Measurements from ENCODE around the gene RASAL3. TPM values are rescaled to one million over a fixed set of nuclear protein-coding genes. Genes with fewer than 3 reads are reported as not detected.

Gene RASAL3
- total RNA-seq, 1 donor = not detected

DNA sequence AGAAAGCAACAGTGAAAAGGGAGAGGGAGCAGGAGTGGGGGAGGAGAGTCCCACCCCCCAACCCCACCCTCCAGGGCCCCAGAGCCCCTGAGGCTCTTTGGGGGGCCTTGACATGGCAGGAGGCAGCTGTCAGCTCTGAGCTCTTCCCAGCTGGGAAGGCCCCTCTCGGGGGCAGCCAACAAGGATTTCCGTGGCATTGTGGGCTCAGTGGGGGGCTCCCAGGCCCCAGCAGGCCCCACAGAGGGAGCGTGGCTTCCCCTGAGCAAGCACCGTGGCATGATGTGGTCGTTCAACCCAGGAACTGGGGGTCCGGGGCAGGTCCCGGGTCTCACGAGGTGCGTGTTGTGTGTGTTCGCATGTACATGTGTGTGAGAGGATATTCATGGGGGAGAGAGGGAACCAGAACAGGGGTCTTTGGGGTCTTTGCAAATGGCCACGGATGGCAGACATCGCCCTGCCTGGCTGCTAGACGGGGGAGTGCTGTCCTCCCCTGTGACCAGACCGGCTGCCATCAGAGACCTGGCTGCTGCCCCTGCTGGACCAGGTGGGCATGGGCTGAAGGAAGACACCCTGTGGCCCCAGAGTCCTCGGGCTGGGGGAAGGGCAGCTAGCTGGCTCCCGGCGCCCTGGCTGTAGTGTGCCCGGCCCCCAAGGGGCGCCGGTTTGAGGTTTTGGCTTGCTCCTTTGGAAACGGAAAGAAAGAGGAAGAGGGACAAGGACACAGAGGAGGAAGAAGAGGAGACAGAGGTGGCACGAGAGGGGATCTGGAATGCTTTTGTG is 41.9 kb downstream of the RASAL3 start:
- no peak for DNase-seq (ENCODE audit: low read depth)
- TF ChIP-seq CTCF (IDR thresholded peaks at IDR 0.05; ENCODE audit: insufficient read depth, low read depth, low read length) = no peak

GRCh38 chr19:15421721-15422260 is 42.6 kb downstream of the RASAL3 start:
- TF ChIP-seq CTCF (IDR thresholded peaks at IDR 0.05; ENCODE audit: insufficient read depth, low read depth, low read length) = no peak
- DNase-seq (ENCODE audit: low read depth) = no peak
- no peak overlapping the region for H3K4me3 ChIP-seq (ENCODE audit: low read depth, low read length)

More for the DNA sequence above, 41.9 kb downstream of the RASAL3 start:
- no peak overlapping the region for H3K4me3 ChIP-seq (ENCODE audit: low read depth, low read length)

DNA sequence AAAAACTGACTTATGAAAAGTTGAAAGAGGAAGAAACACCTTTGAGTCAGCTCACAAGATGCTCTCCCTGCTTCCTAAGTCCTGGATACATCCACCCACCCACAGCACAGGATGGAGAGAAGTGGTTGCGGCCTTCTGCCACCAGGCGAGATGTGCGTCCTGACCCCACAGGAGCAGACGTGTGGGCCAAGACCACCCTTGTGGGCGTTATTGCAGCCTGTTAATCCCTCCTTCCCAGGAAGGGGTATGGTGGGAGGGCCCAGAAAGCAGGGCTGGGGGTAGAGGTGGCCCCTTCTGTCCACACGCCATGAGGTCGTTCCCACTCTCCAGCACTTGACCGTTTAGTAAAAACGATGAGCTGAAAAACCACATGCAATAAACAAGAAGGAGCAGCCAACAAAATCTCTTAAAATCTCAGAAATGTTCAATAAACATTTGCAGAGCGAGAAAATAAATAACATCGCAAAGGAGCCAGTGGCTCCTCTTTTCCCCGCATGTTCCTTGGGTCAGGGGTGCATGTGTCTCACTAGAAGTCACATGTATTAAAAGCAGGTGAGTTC is 43.1 kb downstream of the RASAL3 start:
- no peak for DNase-seq (ENCODE audit: low read depth)
- no peak for TF ChIP-seq CTCF (IDR thresholded peaks at IDR 0.05; ENCODE audit: insufficient read depth, low read depth, low read length)
- H3K4me3 ChIP-seq (ENCODE audit: low read depth, low read length) = no peak overlapping the region

DNA sequence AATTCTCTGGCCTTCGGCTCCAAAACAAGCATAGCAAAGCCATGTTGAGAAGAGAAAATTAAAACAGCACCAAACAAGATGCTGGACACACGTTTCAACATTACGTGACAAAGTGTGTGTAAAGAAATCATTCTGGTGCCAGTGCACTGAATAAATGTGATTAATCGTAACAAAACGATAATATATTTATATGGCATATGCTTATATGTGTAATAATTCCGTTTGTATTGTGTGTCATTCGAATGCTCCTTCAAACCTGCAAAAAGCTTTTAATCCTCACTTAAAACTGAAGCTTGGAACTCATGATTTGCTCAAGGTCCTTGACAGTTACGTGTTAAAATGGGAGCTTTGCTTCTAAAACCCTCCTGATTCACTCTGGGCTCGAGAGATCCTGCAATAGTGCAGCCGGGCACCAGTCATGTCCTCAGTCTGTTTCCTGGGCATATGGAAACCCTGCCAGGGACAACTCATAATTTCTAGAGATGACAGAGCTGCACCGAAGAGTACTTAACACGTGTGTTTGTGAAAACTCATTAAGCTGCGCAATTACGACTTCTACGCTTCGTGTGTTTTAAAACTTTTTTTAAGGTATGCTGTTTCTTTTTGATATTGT is 44.8 kb downstream of the RASAL3 start:
- no peak for DNase-seq (ENCODE audit: low read depth)
- H3K4me3 ChIP-seq (ENCODE audit: low read depth, low read length) = peak overlapping the region; percentile 67
- no peak for TF ChIP-seq CTCF (IDR thresholded peaks at IDR 0.05; ENCODE audit: insufficient read depth, low read depth, low read length)

GRCh38 chr19:15418579-15419412 is 45.5 kb downstream of the RASAL3 start, which contains the start of gene AKAP8L:
AKAP8L (minus strand) TSS chr19:15418988; CDS start chr19:15418923, 65 bp downstream.
- peak; percentile 100 for DNase-seq (ENCODE audit: low read depth)
- peak; percentile 71 for TF ChIP-seq CTCF (IDR thresholded peaks at IDR 0.05; ENCODE audit: insufficient read depth, low read depth, low read length)
- peak within 1 kb of the TSS; percentile 96 for H3K4me3 ChIP-seq (ENCODE audit: low read depth, low read length)

- H3K4me3 ChIP-seq (ENCODE audit: low read depth, low read length) = peak overlapping the region; percentile 96
- DNase-seq (ENCODE audit: low read depth) = no peak
Observed at GRCh38 chr19:15418231-15418578, 46.1 kb downstream of the RASAL3 start.

More at GRCh38 chr19:15418231-15418578, 46.1 kb downstream of the RASAL3 start:
- no peak for TF ChIP-seq CTCF (IDR thresholded peaks at IDR 0.05; ENCODE audit: insufficient read depth, low read depth, low read length)

Measured in fibroblast of villous mesenchyme (primary cell).